T-helper 1 cell treated with Interleukin-12 subunit alpha and Interleukin-12 subunit beta and Interleukin-4 antibody, amounts not matched to agents 30 μg/mL and 1 μg/mL, for 36 hours (primary cell): ENCODE data around the gene OPRL1.

Source experiments
- H3K27ac Mint-ChIP-seq: one replicate; pipeline ENCODE4 v1.8.0; 2021; ENCODE audit warnings: mild to moderate bottlenecking, mixed read lengths
- H3K27me3 Mint-ChIP-seq: one replicate; pipeline ENCODE4 v1.8.0; 2021; ENCODE audit warnings: low read depth, mixed read lengths
- H3K36me3 Mint-ChIP-seq: one replicate; pipeline ENCODE4 v1.8.0; 2021; ENCODE audit warnings: low read depth, mixed read lengths
- H3K4me1 Mint-ChIP-seq: one replicate; pipeline ENCODE4 v1.8.0; 2021; ENCODE audit warnings: low read depth, mixed read lengths
- H3K4me3 Mint-ChIP-seq: one replicate; pipeline ENCODE4 v1.8.0; 2021; ENCODE audit warnings: mild to moderate bottlenecking, moderate library complexity, mixed read lengths
- H3K9me3 Mint-ChIP-seq: one replicate; pipeline ENCODE4 v1.8.0; 2021; ENCODE audit warnings: mixed read lengths

Gene OPRL1

DNA sequence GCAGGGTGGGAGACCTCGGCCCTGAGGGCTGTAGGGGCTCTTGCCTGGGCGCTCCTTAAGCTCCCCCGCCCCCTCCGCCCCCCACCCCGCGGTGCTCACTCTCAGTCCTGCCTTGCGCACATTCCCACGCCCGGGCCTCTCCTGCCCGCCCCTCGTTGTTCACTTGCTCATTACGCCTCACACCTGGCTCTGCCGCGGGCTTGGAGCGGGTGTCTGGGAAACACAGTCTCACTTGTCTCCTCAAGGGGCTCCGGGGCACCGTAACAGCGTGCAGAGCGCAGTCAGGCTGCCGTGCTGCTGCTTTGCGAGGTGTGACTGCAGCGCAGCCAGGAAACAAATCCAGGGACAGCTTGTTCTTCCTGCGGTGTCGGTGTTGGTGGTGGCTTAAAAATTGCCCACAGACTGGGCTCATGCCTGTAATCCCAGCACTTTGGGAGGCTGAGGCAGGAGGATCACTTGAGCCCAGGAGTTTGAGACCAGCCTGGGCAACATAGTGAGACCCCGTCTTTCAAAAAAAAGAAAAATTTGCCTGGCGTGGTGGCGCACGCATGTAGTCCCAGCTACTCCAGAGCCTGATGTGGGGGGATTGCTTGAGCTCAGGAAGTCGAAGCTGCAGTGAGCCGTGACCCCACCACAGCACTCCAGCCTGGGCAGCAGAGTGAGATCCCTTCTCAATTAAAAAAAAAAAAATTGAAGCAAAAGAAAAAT, 22.9 kb downstream of the OPRL1 start:
- no peaks in the 10 kb centered on the region for H3K36me3 Mint-ChIP-seq
- H3K9me3 Mint-ChIP-seq, result no peaks in the 10 kb centered on the region
- no peak overlapping the region for H3K27ac Mint-ChIP-seq
- peaks cover 4% of the 10 kb centered on the region for H3K4me1 Mint-ChIP-seq
- peaks cover 25% of the 10 kb centered on the region for H3K27me3 Mint-ChIP-seq
- H3K4me3 Mint-ChIP-seq, result no peak overlapping the region

DNA sequence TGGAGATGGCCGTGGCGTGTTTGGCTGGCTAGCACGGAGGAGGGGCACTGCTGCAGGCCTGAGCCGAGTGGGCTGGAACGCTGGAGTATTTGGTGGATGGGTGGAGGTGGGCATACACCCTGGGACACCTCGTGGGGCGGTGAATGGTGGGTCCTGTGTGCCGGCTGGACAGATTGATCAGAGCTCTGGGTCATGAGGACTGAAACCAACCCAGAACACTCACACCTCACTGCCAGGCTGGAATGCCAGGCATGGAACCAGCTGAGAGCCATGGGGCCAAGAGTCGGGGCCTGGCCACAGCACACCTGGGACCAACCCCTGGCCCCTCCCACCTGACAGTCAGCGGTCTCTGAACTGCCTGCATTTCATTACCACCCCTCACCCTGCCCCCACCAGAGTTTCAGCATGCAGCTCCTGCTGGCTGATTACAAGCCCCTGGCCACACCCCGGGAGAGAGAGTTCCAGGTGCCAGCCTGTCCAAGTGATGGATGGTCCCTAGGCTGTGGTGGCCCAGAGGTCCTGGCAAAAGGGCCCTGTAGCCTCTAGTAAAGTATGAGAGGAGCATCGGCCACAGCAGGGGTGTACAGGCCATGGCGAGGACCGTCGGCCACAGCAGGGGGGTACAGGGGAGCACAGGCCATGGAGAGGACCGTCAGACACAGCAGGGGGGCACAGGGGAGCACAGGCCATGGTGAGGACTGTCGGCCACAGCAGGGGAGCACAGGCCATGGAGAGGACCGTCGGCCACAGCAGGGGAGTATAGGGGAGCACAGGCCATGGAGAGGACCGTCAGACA, 24.2 kb downstream of the OPRL1 start:
- Mint-ChIP-seq H3K27me3 (peaks cover 25% of the 10 kb centered on the region), H3K27ac (no peak overlapping the region), H3K4me1 (peaks cover 4% of the 10 kb centered on the region), H3K36me3 (no peaks in the 10 kb centered on the region), H3K4me3 (no peak overlapping the region), H3K9me3 (no peaks in the 10 kb centered on the region)

DNA sequence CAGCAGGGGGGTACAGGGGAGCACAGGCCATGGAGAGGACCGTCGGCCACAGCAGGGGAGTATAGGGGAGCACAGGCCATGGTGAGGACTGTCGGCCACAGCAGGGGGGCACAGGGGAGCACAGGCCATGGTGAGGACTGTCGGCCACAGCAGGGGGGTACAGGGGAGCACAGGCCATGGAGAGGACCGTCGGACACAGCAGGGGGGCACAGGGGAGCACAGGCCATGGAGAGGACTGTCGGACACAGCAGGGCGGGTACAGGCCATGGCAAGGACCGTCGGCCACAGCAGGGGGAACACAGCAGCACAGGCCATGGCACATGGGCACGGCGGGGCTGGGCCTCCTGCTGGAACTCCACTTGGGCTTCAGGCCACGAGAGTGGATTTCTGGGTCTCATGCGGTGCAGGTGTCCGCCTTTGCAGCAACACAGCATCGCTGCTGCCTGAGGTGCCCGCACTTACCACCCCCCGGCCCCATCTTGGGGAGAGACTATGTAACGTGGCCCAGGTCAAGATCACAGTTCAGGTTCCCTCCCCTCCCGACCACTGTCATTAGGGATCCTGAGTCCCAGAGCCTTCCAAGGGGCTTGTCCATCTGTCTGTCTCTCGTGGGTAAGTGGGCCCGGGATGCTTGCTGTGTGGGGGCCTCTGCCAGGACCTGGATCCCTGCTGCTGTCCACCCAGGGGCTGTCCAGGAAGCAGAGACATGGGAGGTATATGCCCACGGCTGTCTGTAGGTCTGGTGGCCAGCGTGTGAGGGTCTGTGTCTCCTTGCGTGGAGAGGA, 25.0 kb downstream of the OPRL1 start:
- Mint-ChIP-seq H3K4me3 (no peak overlapping the region), H3K9me3 (no peaks in the 10 kb centered on the region), H3K4me1 (peaks cover 4% of the 10 kb centered on the region), H3K36me3 (no peaks in the 10 kb centered on the region), H3K27ac (no peak overlapping the region), H3K27me3 (peaks cover 25% of the 10 kb centered on the region)

DNA sequence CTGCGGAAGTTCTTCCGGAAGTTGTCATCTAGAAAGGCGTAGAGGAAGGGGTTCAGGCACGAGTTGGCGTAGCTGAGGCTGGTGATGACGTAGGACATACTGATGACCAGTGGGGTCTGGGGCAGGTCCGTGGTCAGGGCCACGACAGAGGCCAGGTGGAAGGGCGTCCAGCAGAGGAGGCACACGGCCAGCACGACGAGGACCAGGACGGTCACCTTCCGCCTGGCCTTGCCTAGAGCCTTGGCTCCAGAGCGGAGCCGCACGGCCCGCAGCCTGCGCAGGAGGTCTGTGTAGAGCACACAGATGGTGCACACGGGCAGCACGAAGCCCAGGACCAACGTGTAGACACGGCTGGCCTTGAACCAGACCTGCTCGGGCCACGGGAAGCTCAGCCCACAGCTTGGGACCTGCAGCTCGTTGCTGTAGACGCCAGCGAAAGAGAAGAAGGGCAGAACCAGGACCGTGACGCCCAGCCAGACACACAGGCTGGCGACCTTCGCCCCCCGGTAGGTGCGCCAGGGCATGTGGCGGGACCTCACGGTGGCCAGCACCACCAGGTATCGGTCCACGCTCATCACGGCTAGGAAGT, 26.1 kb downstream of the OPRL1 start:
- peaks cover 22% of the 10 kb centered on the region for H3K27me3 Mint-ChIP-seq
- no peaks in the 10 kb centered on the region for H3K9me3 Mint-ChIP-seq
- no peaks in the 10 kb centered on the region for H3K36me3 Mint-ChIP-seq
- H3K4me3 Mint-ChIP-seq, result no peak overlapping the region
- H3K4me1 Mint-ChIP-seq, result peaks cover 4% of the 10 kb centered on the region
- H3K27ac Mint-ChIP-seq, result no peak overlapping the region

DNA sequence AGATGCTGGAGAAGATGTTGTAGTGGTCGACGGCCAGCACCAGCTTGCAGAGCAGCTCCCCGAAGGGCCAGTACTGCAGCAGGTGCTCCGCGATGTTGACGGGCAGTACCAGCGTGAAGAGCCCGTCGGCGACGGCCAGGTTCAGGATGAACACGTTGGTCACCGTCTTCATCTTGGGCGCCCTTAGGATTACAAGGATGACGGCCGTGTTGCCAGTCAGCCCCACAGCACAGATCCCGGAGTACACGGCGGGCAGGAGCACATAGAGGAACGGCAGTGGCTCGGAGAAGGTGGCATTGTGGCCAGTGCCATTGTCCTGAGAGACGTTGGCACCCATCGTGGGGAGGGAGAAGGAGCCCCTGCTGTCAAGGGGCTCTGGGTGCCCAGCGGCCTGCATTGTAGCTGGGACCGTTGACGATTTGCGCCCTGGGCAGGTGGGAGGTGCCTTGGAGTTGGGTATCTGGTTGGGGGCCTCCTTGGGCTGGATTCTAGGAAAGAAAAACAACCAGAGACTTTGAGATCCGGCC, 26.6 kb downstream of the OPRL1 start:
- Mint-ChIP-seq H3K27me3 (peaks cover 16% of the 10 kb centered on the region), H3K36me3 (no peaks in the 10 kb centered on the region), H3K27ac (no peak overlapping the region), H3K4me1 (peaks cover 3% of the 10 kb centered on the region), H3K4me3 (no peak overlapping the region), H3K9me3 (no peaks in the 10 kb centered on the region)

DNA sequence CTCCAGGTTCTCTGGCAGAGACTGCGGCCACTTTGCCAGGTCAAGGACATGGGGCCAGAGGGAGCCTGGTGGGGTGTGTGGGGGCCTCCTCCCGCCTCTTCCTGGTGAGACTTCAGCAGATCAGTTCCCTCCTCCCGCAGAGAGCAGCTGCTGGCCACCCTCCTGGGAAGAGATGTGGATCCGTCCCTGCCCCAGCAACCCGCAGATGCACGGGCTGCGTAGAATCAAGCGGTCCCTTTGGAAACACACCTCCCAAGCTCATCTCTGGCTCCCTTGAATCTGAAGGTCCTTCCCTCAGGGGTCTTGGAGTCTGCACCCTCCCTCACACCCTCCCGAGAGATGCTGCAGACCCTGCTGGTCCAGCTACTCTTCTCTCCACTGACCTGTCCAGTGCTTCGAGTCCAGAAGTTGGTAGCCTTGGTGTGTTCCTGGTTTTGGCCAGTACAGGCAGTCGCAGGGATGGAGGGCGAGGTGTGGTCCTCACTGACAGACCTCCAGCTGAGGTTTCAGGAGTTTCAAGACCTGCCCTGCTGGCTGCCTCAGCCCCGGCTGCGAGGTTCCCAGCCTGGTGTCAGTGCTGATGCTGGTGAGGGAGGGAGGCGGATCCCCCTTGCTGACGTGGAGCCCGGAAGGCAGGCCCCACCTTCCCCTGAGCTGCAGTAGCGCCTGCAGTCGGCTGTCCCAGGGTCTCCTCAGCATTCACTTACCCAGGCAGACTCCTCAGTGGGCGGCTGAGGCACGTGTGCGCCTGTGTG, 27.3 kb downstream of the OPRL1 start, which contains the start of gene NPBWR2:
NPBWR2 (minus strand) TSS at position 585 of the 755 bp plus-strand sequence. CDS start 734 bp downstream, outside the sequence.
- Mint-ChIP-seq H3K4me3 (no peak within 1 kb of the TSS), H3K4me1 (peaks cover 2% of the 10 kb centered on the region), H3K27me3 (peaks cover 14% of the 10 kb centered on the region), H3K36me3 (no peaks in the 10 kb centered on the region), H3K9me3 (no peaks in the 10 kb centered on the region), H3K27ac (no peak within 1 kb of the TSS)

DNA sequence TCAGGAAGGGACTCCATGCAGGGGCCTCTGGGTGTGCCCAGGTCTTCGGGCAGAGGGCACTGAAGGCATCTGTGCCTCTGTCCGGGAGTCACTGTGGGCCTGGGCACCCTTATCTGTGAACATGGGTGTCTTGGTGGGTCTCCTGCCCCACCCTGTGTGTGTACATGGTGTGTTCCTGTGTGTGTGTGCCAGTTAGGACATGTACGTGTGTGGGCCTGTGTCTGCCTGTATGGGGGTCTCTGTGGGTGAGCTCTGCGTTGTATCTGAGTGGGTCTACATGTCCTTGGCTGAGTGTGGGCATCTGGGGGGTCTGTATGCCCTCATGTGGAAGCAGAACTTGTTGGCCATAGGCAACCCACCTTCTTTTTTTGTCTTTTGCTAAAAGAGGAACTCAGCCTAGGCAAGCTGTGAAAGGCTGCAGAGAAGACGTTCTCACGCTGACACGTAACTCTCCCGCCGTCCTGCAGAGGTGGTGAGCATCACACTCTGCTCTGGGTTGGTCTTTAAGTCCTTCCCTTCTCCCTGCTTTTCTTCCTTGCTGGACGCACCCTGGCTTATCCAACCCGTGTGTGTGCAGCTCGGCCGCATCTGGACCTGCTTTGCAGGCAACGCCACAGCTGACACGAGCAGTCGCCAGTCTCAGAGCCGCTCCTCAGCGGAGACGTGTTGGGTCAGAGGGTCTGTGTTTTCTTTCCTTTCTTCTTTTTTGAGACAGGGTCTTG, 28.0 kb downstream of the OPRL1 start:
- Mint-ChIP-seq H3K4me1 (no peaks in the 10 kb centered on the region), H3K4me3 (no peak overlapping the region), H3K36me3 (no peaks in the 10 kb centered on the region), H3K27me3 (peaks cover 10% of the 10 kb centered on the region), H3K27ac (no peak overlapping the region), H3K9me3 (no peaks in the 10 kb centered on the region)

DNA sequence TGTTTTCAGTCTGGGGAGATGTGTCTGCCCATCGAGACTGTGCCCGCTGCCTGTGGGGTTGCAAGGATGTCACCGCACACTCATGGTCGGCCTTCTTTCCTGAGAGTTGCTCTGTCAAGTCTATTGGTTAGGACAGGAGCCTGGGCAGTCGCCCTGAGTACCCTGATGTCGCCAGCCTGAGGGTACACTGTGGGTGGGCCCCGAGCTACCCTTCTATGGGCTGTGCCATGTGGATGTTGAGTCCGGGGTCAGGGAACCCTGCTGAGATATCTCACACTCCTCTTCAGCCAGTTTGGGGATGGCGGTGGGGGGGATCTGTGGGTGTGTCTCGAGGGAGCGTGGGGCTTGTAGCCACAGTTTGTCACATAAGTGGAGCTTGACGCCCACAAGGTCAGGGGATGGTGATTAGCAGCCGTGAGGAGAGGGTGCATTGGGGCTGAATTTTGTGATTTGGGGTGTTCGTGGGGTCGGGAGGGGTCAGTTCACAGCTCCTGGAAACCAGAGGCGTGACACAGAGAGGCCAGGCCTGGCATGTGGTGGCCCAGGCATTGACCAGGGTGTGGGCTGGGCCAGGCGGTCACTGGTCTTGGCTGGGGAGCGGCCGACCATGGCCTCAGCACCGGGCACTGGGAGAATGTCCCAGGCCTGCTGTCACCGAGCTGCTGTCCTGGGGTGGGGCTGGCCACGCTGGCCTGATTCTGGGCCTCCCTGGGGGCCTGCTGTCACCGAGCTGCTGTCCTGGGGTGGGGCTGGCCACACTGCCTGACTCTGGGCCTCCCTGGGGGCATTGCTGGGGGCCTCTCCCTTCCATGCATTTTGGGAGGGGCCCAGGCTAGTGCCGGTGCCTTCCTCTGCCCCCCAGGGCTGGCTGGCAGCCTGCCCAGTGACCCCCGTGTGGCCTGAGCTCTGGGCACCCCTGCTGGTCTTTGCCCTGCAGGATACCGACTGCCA, 29.1 kb downstream of the OPRL1 start:
- H3K27ac Mint-ChIP-seq, result no peak overlapping the region
- no peaks in the 10 kb centered on the region for H3K27me3 Mint-ChIP-seq
- no peak overlapping the region for H3K4me3 Mint-ChIP-seq
- no peaks in the 10 kb centered on the region for H3K9me3 Mint-ChIP-seq
- H3K4me1 Mint-ChIP-seq, result no peaks in the 10 kb centered on the region
- H3K36me3 Mint-ChIP-seq, result no peaks in the 10 kb centered on the region

DNA sequence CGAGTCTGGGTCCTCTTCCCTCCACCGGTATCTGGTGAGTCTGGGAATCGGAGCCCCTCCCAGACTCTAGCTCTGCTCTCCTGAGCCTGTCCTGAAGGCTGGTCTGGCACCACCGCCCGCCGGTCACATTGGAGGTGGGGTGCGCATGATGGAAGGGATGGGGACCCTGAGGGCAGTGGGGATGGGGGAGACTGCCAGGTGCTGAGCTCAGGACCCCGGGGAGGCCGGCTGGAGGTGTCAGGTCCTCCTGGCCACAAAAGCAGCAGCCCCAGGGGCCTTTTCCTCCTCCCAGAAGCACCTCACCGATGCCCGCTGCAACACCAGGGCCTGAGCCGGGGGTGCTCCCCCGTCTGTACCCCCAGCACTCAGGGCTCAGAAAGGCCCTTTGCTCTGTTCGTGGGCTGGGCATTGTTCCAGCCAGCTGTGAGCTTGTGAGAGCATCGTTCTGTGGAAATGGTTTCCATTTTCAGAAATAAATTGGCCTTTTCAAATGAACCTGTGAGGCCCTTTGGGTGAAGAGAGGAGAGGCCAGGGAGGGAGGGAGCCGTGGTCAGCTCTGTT, 30.0 kb downstream of the OPRL1 start:
- no peak overlapping the region for H3K27ac Mint-ChIP-seq
- no peaks in the 10 kb centered on the region for H3K36me3 Mint-ChIP-seq
- H3K9me3 Mint-ChIP-seq, result no peaks in the 10 kb centered on the region
- no peaks in the 10 kb centered on the region for H3K27me3 Mint-ChIP-seq
- H3K4me1 Mint-ChIP-seq, result no peaks in the 10 kb centered on the region
- no peak overlapping the region for H3K4me3 Mint-ChIP-seq

DNA sequence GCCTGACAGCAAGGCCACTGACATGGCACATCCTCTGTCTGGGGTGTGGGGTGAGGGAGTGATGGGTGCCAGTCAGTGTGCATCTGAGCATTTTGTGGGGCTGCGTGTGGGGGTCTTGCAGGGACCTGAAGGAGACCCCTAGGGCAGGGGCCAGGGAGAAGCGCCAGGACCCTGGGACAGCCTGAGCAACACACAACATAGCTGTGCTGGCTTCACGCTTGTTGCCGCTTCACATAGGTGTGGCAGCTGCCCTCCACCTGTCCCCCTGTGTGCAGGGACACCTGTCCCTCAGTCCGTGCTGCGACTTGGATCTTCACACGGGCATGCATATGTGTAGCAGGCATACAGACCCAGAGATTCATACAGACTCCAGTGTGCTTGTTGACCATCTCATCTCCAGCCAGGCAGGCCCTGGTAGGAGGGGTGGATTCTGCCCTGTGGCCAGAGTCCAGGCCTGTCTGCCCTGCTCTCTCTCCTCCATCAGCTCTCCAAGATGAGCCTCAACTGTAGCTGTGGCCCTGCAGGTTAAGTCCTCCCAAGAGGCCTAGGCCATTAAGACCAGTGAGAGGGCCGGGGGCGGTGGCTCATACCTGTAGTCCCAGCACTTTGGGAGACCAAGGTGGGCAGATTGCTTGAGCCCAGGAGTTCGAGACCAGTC, 30.7 kb downstream of the OPRL1 start:
- Mint-ChIP-seq H3K27ac (no peak overlapping the region), H3K9me3 (no peaks in the 10 kb centered on the region), H3K4me1 (no peaks in the 10 kb centered on the region), H3K36me3 (no peaks in the 10 kb centered on the region), H3K4me3 (no peak overlapping the region), H3K27me3 (no peaks in the 10 kb centered on the region)

DNA sequence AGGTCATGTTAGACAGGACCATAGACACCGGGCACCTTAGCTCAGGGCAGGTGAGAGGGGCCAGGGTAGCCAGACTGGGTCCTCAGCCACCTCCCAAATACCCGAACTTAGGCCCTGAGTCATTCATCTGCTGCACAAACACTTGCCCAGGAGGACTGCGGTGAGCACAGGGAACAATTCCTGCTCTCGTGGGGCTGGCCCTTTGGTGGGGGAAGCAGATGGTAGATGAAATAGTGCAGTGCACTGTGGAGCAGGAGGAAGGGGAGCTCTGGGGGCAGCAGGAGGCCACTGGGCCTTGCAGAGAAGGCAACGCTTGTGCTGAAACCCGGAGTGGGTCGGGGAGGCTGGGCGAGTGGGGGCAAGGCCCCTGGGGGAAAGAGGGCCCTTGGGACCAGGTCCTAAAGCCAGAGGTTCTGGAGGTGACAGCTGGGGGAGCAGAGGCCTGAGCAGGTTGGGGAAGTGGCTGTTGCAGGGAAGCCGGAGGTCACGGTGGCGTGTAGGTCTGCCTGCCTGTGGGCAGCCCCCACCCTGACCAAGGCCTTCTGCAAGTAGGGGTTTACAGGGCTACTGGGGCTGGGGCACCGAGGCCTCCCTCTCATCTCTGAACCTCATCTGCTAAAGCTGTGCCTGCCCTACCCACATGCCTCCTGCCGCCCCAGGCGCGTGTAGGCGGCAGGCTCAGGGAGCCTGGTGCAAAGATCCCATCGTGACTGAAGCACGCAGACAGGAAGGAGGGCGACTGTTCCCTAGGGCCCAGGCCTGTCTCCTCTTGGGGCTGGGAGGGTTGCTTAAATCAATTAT, 32.2 kb downstream of the OPRL1 start:
- H3K4me3 Mint-ChIP-seq, result no peak overlapping the region
- H3K36me3 Mint-ChIP-seq, result no peaks in the 10 kb centered on the region
- H3K9me3 Mint-ChIP-seq, result no peaks in the 10 kb centered on the region
- H3K27me3 Mint-ChIP-seq, result no peaks in the 10 kb centered on the region
- H3K4me1 Mint-ChIP-seq, result no peaks in the 10 kb centered on the region
- H3K27ac Mint-ChIP-seq, result no peak overlapping the region
